GM12878 (cell line): ENCODE measurements around the gene PLEKHS1. TPM values are rescaled to one million over a fixed set of nuclear protein-coding genes. Genes with fewer than 3 reads are reported as not detected.

Experiments
- ATAC-seq: fragments of 200-7000 bp; cut with Tn5 transposase; 3 replicates; pipeline ENCODE4 v1.9.1; 2020; ENCODE audit warnings: mild to moderate bottlenecking, moderate library complexity
- BruUV-seq: library from RNA; stranded (reverse); fragments of 400-500 nt; replicated peaks from 2 replicates; lab custom pipeline; 2021; lab: Mats Ljungman, UMichigan
- CTCF ChIA-PET: fragments of 300-600 bp; sonication (Branson Sonifier 250); formaldehyde crosslinking; extraction: SDS; loops from one replicate; lab custom pipeline; 2021; ENCODE audit warnings: inconsistent platforms; lab: Yijun Ruan, JAX
- POLR2A ChIA-PET: fragments of 350-600 bp; formaldehyde crosslinking; extraction: SDS; loops from one replicate; lab custom pipeline; 2021; ENCODE audit warnings: inconsistent platforms; lab: Charles Lee
- RAD21 ChIA-PET: fragments of 300-600 bp; sonication (Branson Sonifier 250); formaldehyde crosslinking; loops from one replicate; lab custom pipeline; 2023; ENCODE audit warnings: antibody characterized with exemption; ENCODE audit not compliant: unreplicated experiment; lab: Charles Lee
- SMC1A ChIA-PET: fragments of 300-600 bp; sonication (Branson Sonifier 250); formaldehyde crosslinking; loops from one replicate; lab custom pipeline; 2023; ENCODE audit not compliant: unreplicated experiment, uncharacterized antibody; lab: Charles Lee
- DNase-seq: peaks from one replicate; pipeline ENCODE4 v3.0.0-alpha.2; 2011; ENCODE audit warnings: low read depth, low spot score
- FAIRE-seq: peaks from 3 replicates; lab custom pipeline; 2011; peaks lifted over from hg19 to GRCh38; lab: Jason Lieb, UNC
- H2AFZ ChIP-seq: 2 replicates; pipeline ENCODE4 v1.6.0; 2011; ENCODE audit warnings: low read depth, low read length, control low read depth; ENCODE audit not compliant: control insufficient read depth
- H3K27ac ChIP-seq: 2 replicates; pipeline ENCODE4 v1.5.1; 2011; ENCODE audit warnings: control low read depth; ENCODE audit not compliant: control insufficient read depth, insufficient read depth
- H3K27me3 ChIP-seq, 2 experiments: replicated peaks in 1 of 2; 2 replicates each; pipeline versions ENCODE4 v1.6.0 to v1.6.1; 2011; ENCODE audit warnings: low read length in 1 of 2; ENCODE audit not compliant: control insufficient read depth in 2 of 2, insufficient read depth in 2 of 2
- H3K36me3 ChIP-seq, 2 experiments: 2 replicates each; pipeline ENCODE4 v1.5.1; 2011; ENCODE audit warnings: low read length in 1 of 2; ENCODE audit not compliant: control insufficient read depth in 2 of 2, insufficient read depth in 2 of 2
- H3K4me1 ChIP-seq: 2 replicates; pipeline ENCODE4 v1.6.1; 2011; ENCODE audit warnings: mild to moderate bottlenecking, low read length, moderate library complexity, mixed read lengths; ENCODE audit not compliant: control insufficient read depth, insufficient read depth
- H3K4me2 ChIP-seq: 2 replicates; pipeline ENCODE4 v1.6.0; 2011; ENCODE audit warnings: control low read depth; ENCODE audit not compliant: control insufficient read depth, insufficient read depth
- H3K4me3 ChIP-seq: fragments of 200-600 bp; sonication (generic); 2 replicates; pipeline ENCODE4 v1.5.1; 2016
- H3K79me2 ChIP-seq: 2 replicates; pipeline ENCODE4 v1.6.0; 2011; ENCODE audit warnings: low read length; ENCODE audit not compliant: control insufficient read depth, insufficient read depth
- H3K9ac ChIP-seq: 2 replicates; pipeline ENCODE4 v1.8.0; 2011; ENCODE audit warnings: low read length, control low read depth, mixed read lengths; ENCODE audit not compliant: control insufficient read depth, insufficient read depth
- H3K9me3 ChIP-seq: replicated peaks from 3 replicates; pipeline ENCODE4 v1.5.1; 2011; ENCODE audit warnings: mild to moderate bottlenecking, low read length; ENCODE audit not compliant: control insufficient read depth, insufficient read depth
- H4K20me1 ChIP-seq: 2 replicates; pipeline ENCODE4 v1.6.0; 2011; ENCODE audit not compliant: control insufficient read depth, insufficient read depth
- ATF7 ChIP-seq: fragments of 450-650 bp; IDR thresholded peaks from 2 replicates; pipeline ENCODE4 v1.6.1; 2016; ENCODE audit warnings: low read depth, mild to moderate bottlenecking
- CHD1 ChIP-seq: IDR thresholded peaks from 2 replicates; pipeline ENCODE4 v1.6.1; 2012; ENCODE audit warnings: low read depth, low read length, improper control_type of control experiment
- EP300 ChIP-seq, 2 experiments: fragments of 150-350 bp in 1 of 2; IDR thresholded peaks; 2 replicates each; pipeline ENCODE4 v1.6.1; 2011 to 2012; ENCODE audit warnings: low read depth in 2 of 2, low read length in 2 of 2, borderline replicate concordance in 1 of 2, improper control_type of control experiment in 1 of 2, inconsistent platforms in 1 of 2; ENCODE audit not compliant: control insufficient read depth in 1 of 2
- ETV6 ChIP-seq, 2 experiments: fragments of 450-650 bp in 1 of 2; IDR thresholded peaks in 1 of 2; conservative IDR thresholded peaks in 1 of 2; 2 replicates each; pipeline ENCODE4 v1.6.1; 2014; ENCODE audit warnings: antibody characterized with exemption in 1 of 2, borderline replicate concordance in 1 of 2, low read depth in 1 of 2, mild to moderate bottlenecking in 1 of 2, moderate library complexity in 1 of 2
- HCFC1 ChIP-seq: fragments of 150-350 bp; IDR thresholded peaks from 2 replicates; pipeline ENCODE4 v1.6.1; 2014; ENCODE audit warnings: low read length
- LARP7 ChIP-seq: fragments of 450-650 bp; IDR thresholded peaks from 2 replicates; pipeline ENCODE4 v1.6.1; 2017; ENCODE audit warnings: mild to moderate bottlenecking
- POLR2AphosphoS5 ChIP-seq: IDR thresholded peaks from 2 replicates; pipeline ENCODE4 v1.6.1; 2011; ENCODE audit warnings: mild to moderate bottlenecking, low read length, inconsistent platforms
- POU2F2 ChIP-seq: IDR thresholded peaks from 3 replicates; pipeline ENCODE4 v1.6.1; 2011; ENCODE audit warnings: low read depth, mild to moderate bottlenecking, low read length, borderline replicate concordance
- RAD51 ChIP-seq: fragments of 450-650 bp; IDR thresholded peaks from 2 replicates; pipeline ENCODE4 v1.6.1; 2016; ENCODE audit warnings: moderate library complexity, mild to moderate bottlenecking, inconsistent platforms
- RELA ChIP-seq: fragments of 450-650 bp; IDR thresholded peaks from 2 replicates; pipeline ENCODE4 v1.8.0; 2014; ENCODE audit warnings: borderline replicate concordance; ENCODE audit not compliant: partially characterized antibody
- RUNX3 ChIP-seq: IDR thresholded peaks from 2 replicates; pipeline ENCODE4 v1.6.1; 2012; ENCODE audit warnings: low read length, inconsistent platforms
- SPI1 ChIP-seq: IDR thresholded peaks from 2 replicates; pipeline ENCODE4 v1.6.1; 2011; ENCODE audit warnings: low read depth, mild to moderate bottlenecking, low read length, moderate library complexity, borderline replicate concordance; ENCODE audit not compliant: insufficient read depth
- STAT3 ChIP-seq: IDR thresholded peaks from 2 replicates; pipeline ENCODE4 v1.6.1; 2011; ENCODE audit warnings: low read depth, low read length, improper control_type of control experiment
- YBX1 ChIP-seq: fragments of 450-650 bp; IDR thresholded peaks from 2 replicates; pipeline ENCODE4 v1.6.1; 2016; ENCODE audit warnings: antibody characterized with exemption
- ZBED1 ChIP-seq: IDR thresholded peaks from 2 replicates; pipeline ENCODE4 v1.6.1; 2016; ENCODE audit warnings: borderline replicate concordance
- WGBS: methylation state at CpG from one replicate; pipeline ENCODE4 v1.1.6; 2016; ENCODE audit warnings: low lambda C conversion rate; ENCODE audit not compliant: insufficient replicate concordance, insufficient coverage; ENCODE audit errors: missing lambda C conversion rate; 5-methylcytosine and 5-hydroxymethylcytosine counted together
- in situ Hi-C: fragments of 300-500 bp; cut with MboI; formaldehyde crosslinking; loops from 9 replicates; pipeline ENCODE4 v1.14.3; 2018; ENCODE audit warnings: mixed read lengths
- intact Hi-C: fragments of 100-400 bp; cut with micrococcal nuclease; formaldehyde crosslinking; loops from one replicate; pipeline ENCODE4 v1.14.2; 2022; ENCODE audit not compliant: unreplicated experiment
- polyA plus RNA-seq, 11 experiments: library from polyadenylated mRNA; depleted of rRNA in 4 of 11; unstranded in 6 of 11; stranded (reverse) in 5 of 11; fragments of >200 nt; fragmentation: Nextera tagmentation in 4 of 11; fragmentation: Illumina TruSeq in 1 of 11; extraction: Ambion mirVana in 4 of 11; extraction: Trizol in 1 of 11; gene quantifications; 1 replicate in 1 of 11; 2 replicates in 10 of 11; pipeline versions ENCODE4 v1.2.1 to v1.2.3, GENCODE V29; 2011 to 2016; ENCODE audit warnings: inconsistent platforms in 2 of 11, missing spikeins in 2 of 11, low read depth in 1 of 11
- total RNA-seq, 4 experiments: library from RNA; depleted of rRNA in 3 of 4; stranded (reverse); fragments of >200 nt in 3 of 4; fragmentation: Illumina TruSeq in 1 of 4; extraction: Trizol in 1 of 4; gene quantifications; 2 replicates each; pipeline versions ENCODE4 v1.2.1 to v1.2.3, GENCODE V29; 2013 to 2021
- TF ChIP-seq, protein P1 (sequence below): fragments of 450-650 bp; IDR thresholded peaks from 2 replicates; pipeline ENCODE4 v1.6.1; 2017; ENCODE audit warnings: antibody characterized with exemption, mild to moderate bottlenecking, moderate library complexity
- TF ChIP-seq, protein P2 (sequence below): fragments of 150-350 bp; IDR thresholded peaks from 2 replicates; pipeline ENCODE4 v1.6.1; 2016; ENCODE audit warnings: low read depth, low read length

The PLEKHS1 gene
- total and polyA plus RNA-seq, 10 of the 15 experiments (the other 5 are each of a cell fraction or from before 2014, with no cell fraction given), result 0.04 to 0.17 TPM; not detected in 8

DNA sequence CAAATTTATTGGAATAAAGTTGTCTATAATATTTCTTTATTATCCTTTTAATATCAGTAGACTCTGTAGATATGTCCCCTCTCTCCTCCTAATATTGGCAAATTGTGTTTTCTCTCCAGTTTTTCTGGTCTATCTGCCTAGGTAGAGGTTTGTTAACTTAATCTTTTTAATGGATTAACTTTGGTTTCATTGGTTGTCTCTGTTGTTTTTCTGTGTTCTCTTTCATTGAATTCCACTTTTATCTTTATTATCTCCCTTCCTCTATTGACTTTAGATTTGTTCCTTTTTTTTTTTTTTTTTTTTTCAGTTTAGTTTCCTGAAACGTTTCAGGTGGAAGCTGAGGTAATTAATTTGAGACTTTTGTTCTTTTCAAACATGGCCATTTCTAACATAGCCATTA is 10.6 kb downstream of the PLEKHS1 start:
- H3K27ac ChIP-seq, result no peak overlapping the region
- H3K9ac ChIP-seq, result no peak overlapping the region
- no peaks in the 10 kb centered on the region; a peak in 1 of 4 replicates for H3K27me3 ChIP-seq
- ChIA-PET RAD21 (no interaction called here), SMC1A (no interaction called here), POLR2A (interaction anchor here (0.6 kb wide), 1 partner anchor 49 kb away, joined by 7 read pairs; no protein-coding TSS in a partner anchor), CTCF (no interaction called here)
- no peak overlapping the region for H3K4me2 ChIP-seq
- H2AFZ ChIP-seq, result no peak overlapping the region
- no peak overlapping the region for H3K4me3 ChIP-seq
- H3K36me3 ChIP-seq, result no peaks in the 10 kb centered on the region
- H3K79me2 ChIP-seq, result no peaks in the 10 kb centered on the region
- intact Hi-C loops, result no loop called here
- BruUV-seq, result no TSS peak
- no peak for FAIRE-seq
- no CpG with 5 or more reads among the region's 1 CpG for WGBS
- in situ Hi-C loops, result no loop called here
- no peak for DNase-seq
- no peaks in the 10 kb centered on the region for H4K20me1 ChIP-seq
- no peak for ATAC-seq
- H3K9me3 ChIP-seq, result no peaks in the 10 kb centered on the region; the same call in 2 of the 3 replicates
- TF ChIP-seq RUNX3 (no peak), HCFC1 (no peak), RELA (no peak), EP300 (IDR thresholded peaks at IDR 0.05; ENCODE audit: borderline replicate concordance in 1 of 2, control insufficient read depth in 1 of 2, low read depth in 2 of 2, low read length in 2 of 2) (no peak), SPI1 (no peak), CHD1 (no peak), LARP7 (no peak), YBX1 (no peak), STAT3 (no peak), RAD51 (no peak), ATF7 (no peak), POLR2AphosphoS5 (no peak), ZBED1 (no peak), POU2F2 (no peak), ETV6 (conservative IDR thresholded peaks at IDR 0.05 in 1 of 2, IDR thresholded peaks at IDR 0.05 in 1 of 2; ENCODE audit: borderline replicate concordance in 1 of 2, low read depth in 1 of 2) (no peak)
- TF ChIP-seq, protein P1, sequence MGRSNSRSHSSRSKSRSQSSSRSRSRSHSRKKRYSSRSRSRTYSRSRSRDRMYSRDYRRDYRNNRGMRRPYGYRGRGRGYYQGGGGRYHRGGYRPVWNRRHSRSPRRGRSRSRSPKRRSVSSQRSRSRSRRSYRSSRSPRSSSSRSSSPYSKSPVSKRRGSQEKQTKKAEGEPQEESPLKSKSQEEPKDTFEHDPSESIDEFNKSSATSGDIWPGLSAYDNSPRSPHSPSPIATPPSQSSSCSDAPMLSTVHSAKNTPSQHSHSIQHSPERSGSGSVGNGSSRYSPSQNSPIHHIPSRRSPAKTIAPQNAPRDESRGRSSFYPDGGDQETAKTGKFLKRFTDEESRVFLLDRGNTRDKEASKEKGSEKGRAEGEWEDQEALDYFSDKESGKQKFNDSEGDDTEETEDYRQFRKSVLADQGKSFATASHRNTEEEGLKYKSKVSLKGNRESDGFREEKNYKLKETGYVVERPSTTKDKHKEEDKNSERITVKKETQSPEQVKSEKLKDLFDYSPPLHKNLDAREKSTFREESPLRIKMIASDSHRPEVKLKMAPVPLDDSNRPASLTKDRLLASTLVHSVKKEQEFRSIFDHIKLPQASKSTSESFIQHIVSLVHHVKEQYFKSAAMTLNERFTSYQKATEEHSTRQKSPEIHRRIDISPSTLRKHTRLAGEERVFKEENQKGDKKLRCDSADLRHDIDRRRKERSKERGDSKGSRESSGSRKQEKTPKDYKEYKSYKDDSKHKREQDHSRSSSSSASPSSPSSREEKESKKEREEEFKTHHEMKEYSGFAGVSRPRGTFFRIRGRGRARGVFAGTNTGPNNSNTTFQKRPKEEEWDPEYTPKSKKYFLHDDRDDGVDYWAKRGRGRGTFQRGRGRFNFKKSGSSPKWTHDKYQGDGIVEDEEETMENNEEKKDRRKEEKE, result no peak
- TF ChIP-seq, protein P2, sequence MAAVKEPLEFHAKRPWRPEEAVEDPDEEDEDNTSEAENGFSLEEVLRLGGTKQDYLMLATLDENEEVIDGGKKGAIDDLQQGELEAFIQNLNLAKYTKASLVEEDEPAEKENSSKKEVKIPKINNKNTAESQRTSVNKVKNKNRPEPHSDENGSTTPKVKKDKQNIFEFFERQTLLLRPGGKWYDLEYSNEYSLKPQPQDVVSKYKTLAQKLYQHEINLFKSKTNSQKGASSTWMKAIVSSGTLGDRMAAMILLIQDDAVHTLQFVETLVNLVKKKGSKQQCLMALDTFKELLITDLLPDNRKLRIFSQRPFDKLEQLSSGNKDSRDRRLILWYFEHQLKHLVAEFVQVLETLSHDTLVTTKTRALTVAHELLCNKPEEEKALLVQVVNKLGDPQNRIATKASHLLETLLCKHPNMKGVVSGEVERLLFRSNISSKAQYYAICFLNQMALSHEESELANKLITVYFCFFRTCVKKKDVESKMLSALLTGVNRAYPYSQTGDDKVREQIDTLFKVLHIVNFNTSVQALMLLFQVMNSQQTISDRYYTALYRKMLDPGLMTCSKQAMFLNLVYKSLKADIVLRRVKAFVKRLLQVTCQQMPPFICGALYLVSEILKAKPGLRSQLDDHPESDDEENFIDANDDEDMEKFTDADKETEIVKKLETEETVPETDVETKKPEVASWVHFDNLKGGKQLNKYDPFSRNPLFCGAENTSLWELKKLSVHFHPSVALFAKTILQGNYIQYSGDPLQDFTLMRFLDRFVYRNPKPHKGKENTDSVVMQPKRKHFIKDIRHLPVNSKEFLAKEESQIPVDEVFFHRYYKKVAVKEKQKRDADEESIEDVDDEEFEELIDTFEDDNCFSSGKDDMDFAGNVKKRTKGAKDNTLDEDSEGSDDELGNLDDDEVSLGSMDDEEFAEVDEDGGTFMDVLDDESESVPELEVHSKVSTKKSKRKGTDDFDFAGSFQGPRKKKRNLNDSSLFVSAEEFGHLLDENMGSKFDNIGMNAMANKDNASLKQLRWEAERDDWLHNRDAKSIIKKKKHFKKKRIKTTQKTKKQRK, result no peak
- H3K4me1 ChIP-seq, result no peaks in the 10 kb centered on the region
